Fibroblast of lung (primary cell): ENCODE results near the gene TNIK.

ENCODE experiments used
- EZH2 ChIP-seq: IDR thresholded peaks from 2 replicates; pipeline ENCODE4 v1.5.1; 2012; ENCODE audit warnings: low read length, control low read depth, mild to moderate bottlenecking; ENCODE audit errors: missing control alignments
- TF ChIP-seq, protein P1 (sequence below), 2 donors: IDR thresholded peaks in 1 of 2; conservative IDR thresholded peaks in 1 of 2; 1 replicate in 1 of 2; 2 replicates in 1 of 2; pipeline ENCODE4 v1.5.1; 2011 to 2012; ENCODE audit warnings: low read length in 2 of 2, control low read depth in 1 of 2, inconsistent platforms in 1 of 2, low read depth in 1 of 2, mild to moderate bottlenecking in 1 of 2

- TF ChIP-seq, protein P1, sequence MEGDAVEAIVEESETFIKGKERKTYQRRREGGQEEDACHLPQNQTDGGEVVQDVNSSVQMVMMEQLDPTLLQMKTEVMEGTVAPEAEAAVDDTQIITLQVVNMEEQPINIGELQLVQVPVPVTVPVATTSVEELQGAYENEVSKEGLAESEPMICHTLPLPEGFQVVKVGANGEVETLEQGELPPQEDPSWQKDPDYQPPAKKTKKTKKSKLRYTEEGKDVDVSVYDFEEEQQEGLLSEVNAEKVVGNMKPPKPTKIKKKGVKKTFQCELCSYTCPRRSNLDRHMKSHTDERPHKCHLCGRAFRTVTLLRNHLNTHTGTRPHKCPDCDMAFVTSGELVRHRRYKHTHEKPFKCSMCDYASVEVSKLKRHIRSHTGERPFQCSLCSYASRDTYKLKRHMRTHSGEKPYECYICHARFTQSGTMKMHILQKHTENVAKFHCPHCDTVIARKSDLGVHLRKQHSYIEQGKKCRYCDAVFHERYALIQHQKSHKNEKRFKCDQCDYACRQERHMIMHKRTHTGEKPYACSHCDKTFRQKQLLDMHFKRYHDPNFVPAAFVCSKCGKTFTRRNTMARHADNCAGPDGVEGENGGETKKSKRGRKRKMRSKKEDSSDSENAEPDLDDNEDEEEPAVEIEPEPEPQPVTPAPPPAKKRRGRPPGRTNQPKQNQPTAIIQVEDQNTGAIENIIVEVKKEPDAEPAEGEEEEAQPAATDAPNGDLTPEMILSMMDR (conservative IDR thresholded peaks at IDR 0.05 in 1 of 2, IDR thresholded peaks at IDR 0.05 in 1 of 2; ENCODE audit: low read depth in 1 of 2, low read length in 2 of 2), result no peak
- TF ChIP-seq EZH2, result no peak
Observed at GRCh38 chr3:171159822-171160157, 300.4 kb downstream of the TNIK start.
